IMR-90 (cell line): ENCODE data around the gene DGKB.

Experiments
- BHLHE40 ChIP-seq: fragments of 150-350 bp; IDR thresholded peaks from 2 replicates; pipeline ENCODE4 v1.6.1; 2016; ENCODE audit warnings: mild to moderate bottlenecking, low read depth, low read length
- CEBPB ChIP-seq: IDR thresholded peaks from 2 replicates; pipeline ENCODE4 v1.6.1; 2012; ENCODE audit warnings: low read depth, low read length, improper control_type of control experiment
- CHD1 ChIP-seq: IDR thresholded peaks from 2 replicates; pipeline ENCODE4 v1.6.1; 2012; ENCODE audit warnings: low read depth, low read length, improper control_type of control experiment
- MAFK ChIP-seq: IDR thresholded peaks from 2 replicates; pipeline ENCODE4 v1.6.1; 2012; ENCODE audit warnings: low read depth, low read length, improper control_type of control experiment
- MAZ ChIP-seq: IDR thresholded peaks from 2 replicates; pipeline ENCODE4 v1.6.1; 2012; ENCODE audit warnings: low read depth, mild to moderate bottlenecking, low read length, improper control_type of control experiment, moderate library complexity, borderline replicate concordance
- MXI1 ChIP-seq: IDR thresholded peaks from 2 replicates; pipeline ENCODE4 v1.6.1; 2012; ENCODE audit warnings: low read depth, mild to moderate bottlenecking, low read length, moderate library complexity, borderline replicate concordance
- NFE2L2 ChIP-seq: fragments of 150-350 bp; IDR thresholded peaks from 2 replicates; pipeline ENCODE4 v1.6.1; 2016; ENCODE audit warnings: low read depth, mild to moderate bottlenecking, low read length
- POLR2A ChIP-seq: IDR thresholded peaks from 2 replicates; pipeline ENCODE4 v1.6.1; 2012; ENCODE audit warnings: mild to moderate bottlenecking, low read depth, low read length
- RAD21 ChIP-seq: IDR thresholded peaks from 2 replicates; pipeline ENCODE4 v1.6.1; 2012; ENCODE audit warnings: low read length, improper control_type of control experiment
- RCOR1 ChIP-seq: IDR thresholded peaks from 2 replicates; pipeline ENCODE4 v1.6.1; 2012; ENCODE audit warnings: mild to moderate bottlenecking, low read length, improper control_type of control experiment; ENCODE audit not compliant: insufficient replicate concordance
- RFX5 ChIP-seq: IDR thresholded peaks from 2 replicates; pipeline ENCODE4 v1.8.0; 2012; ENCODE audit warnings: low read depth, mild to moderate bottlenecking, low read length, moderate library complexity
- SMC3 ChIP-seq: fragments of 150-350 bp; IDR thresholded peaks from 2 replicates; pipeline ENCODE4 v1.6.1; 2016; ENCODE audit warnings: low read depth, mild to moderate bottlenecking, antibody characterized with exemption, low read length, moderate library complexity
- TF ChIP-seq, protein P1 (sequence below): conservative IDR thresholded peaks from 2 replicates; pipeline ENCODE4 v1.5.1; 2012; ENCODE audit warnings: mild to moderate bottlenecking, low read depth, low read length, improper control_type of control experiment
- TF ChIP-seq, protein P2 (sequence below): fragments of 150-350 bp; IDR thresholded peaks from 2 replicates; pipeline ENCODE4 v1.6.1; 2017; ENCODE audit warnings: mild to moderate bottlenecking, antibody characterized with exemption, low read length, low read depth

DNA sequence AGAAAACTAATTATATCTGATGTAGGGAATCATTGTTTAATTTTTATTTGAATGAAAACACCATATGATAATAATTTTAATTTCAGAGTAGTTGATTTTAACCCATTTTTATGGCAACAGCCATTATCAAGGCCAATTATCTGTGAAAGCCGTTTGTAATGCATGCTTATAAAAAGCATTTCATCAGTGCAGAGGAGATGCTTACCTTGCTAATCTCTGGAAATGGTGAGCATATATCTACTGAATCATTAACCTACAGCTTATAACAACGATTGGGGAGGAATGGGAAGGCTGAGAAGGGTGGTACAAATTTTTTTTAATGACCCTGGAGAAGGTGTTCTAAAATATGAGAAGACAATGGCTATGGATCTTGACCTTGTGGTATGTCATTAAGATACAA is 235.6 kb downstream of the DGKB start:
- no peak for TF ChIP-seq NFE2L2
- no peak for TF ChIP-seq BHLHE40
- TF ChIP-seq, protein P1, sequence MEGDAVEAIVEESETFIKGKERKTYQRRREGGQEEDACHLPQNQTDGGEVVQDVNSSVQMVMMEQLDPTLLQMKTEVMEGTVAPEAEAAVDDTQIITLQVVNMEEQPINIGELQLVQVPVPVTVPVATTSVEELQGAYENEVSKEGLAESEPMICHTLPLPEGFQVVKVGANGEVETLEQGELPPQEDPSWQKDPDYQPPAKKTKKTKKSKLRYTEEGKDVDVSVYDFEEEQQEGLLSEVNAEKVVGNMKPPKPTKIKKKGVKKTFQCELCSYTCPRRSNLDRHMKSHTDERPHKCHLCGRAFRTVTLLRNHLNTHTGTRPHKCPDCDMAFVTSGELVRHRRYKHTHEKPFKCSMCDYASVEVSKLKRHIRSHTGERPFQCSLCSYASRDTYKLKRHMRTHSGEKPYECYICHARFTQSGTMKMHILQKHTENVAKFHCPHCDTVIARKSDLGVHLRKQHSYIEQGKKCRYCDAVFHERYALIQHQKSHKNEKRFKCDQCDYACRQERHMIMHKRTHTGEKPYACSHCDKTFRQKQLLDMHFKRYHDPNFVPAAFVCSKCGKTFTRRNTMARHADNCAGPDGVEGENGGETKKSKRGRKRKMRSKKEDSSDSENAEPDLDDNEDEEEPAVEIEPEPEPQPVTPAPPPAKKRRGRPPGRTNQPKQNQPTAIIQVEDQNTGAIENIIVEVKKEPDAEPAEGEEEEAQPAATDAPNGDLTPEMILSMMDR = no peak
- TF ChIP-seq RFX5 = no peak
- TF ChIP-seq MAFK = no peak
- TF ChIP-seq CEBPB = no peak
- no peak for TF ChIP-seq RAD21
- no peak for TF ChIP-seq RCOR1
- no peak for TF ChIP-seq POLR2A
- no peak for TF ChIP-seq MXI1
- TF ChIP-seq CHD1 = no peak
- TF ChIP-seq, protein P2, sequence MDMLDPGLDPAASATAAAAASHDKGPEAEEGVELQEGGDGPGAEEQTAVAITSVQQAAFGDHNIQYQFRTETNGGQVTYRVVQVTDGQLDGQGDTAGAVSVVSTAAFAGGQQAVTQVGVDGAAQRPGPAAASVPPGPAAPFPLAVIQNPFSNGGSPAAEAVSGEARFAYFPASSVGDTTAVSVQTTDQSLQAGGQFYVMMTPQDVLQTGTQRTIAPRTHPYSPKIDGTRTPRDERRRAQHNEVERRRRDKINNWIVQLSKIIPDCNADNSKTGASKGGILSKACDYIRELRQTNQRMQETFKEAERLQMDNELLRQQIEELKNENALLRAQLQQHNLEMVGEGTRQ = no peak
- TF ChIP-seq SMC3 = no peak
- TF ChIP-seq MAZ = no peak
